Measurements from ENCODE around the gene RPS18.

RPS18 gene

DNA sequence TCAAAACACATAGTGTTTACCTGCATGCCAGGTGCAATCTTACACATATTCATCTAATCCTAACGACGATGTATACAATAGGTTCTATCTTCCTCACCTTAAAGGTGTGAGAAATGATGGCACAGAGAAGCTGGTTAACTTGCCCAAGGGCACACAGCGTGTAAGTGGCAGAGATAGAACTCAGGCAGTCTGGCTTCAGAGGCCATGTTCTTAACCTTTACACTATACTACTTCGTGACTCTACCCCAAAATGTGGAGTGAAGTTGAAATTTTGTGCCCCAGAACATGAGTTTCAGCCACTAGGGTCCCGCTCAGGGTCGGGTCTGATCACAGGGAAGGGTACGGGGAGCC lies 783 bp upstream of the RPS18 start:
- no peak overlapping the region for H2AK5ac ChIP-seq (ENCODE audit: low read depth, low read length)
- no peaks in the 10 kb centered on the region for H3K27me3 ChIP-seq (ENCODE audit: control insufficient read depth in 3 of 3, insufficient read depth in 3 of 3, low read depth in 1 of 3, low read length in 3 of 3)
- no peak overlapping the region for H2BK12ac ChIP-seq (ENCODE audit: low read length)
- H3K4me2 ChIP-seq (ENCODE audit: insufficient read depth, low read length, poor library complexity, severe bottlenecking): peak overlapping the region; percentile 60
- no peak overlapping the region for H4K8ac ChIP-seq (ENCODE audit: low read depth, low read length)
- no peak for DNase-seq (ENCODE audit: low spot score)
- peak overlapping the region; percentile 91 for H3K9ac ChIP-seq (ENCODE audit: low read depth, low read length, poor library complexity)
- H3K18ac ChIP-seq (ENCODE audit: low read length): peak overlapping the region; percentile 98
- H3K23ac ChIP-seq (ENCODE audit: low read depth, low read length, poor library complexity): peak overlapping the region; percentile 89
- no peak overlapping the region for H2BK15ac ChIP-seq (ENCODE audit: low read length)
- H2BK5ac ChIP-seq (ENCODE audit: low read length): no peak overlapping the region
- H3K14ac ChIP-seq (ENCODE audit: low read length): no peak overlapping the region
- H2AFZ ChIP-seq (ENCODE audit: low read length): peak overlapping the region; percentile 97
- H3K27ac ChIP-seq (replicated peaks; ENCODE audit: low read length): peak overlapping the region; percentile 63
- no CpG with 5 or more reads among the region's 7 CpGs for WGBS, 2 donors (ENCODE audit: extremely low coverage in 2 of 2, insufficient read length in 2 of 2, insufficient replicate concordance in 1 of 2)
- peaks cover 16 to 23% of the 10 kb centered on the region in 2 donors for H3K4me1 ChIP-seq (ENCODE audit: control insufficient read depth in 2 of 2, insufficient read depth in 1 of 2, low read depth in 1 of 2, low read length in 2 of 2)
- H3K9me3 ChIP-seq (replicated peaks in 1 of 2; ENCODE audit: control insufficient read depth in 2 of 2, insufficient read depth in 1 of 2, low read depth in 1 of 2, low read length in 2 of 2): no peaks in the 10 kb centered on the region
- no peak overlapping the region for H4K91ac ChIP-seq (ENCODE audit: low read depth, low read length, poor library complexity)
- no peak overlapping the region for H2BK120ac ChIP-seq (ENCODE audit: low read depth, low read length)
- peaks cover 8% of the 10 kb centered on the region for H3K79me1 ChIP-seq (ENCODE audit: low read depth, low read length)
- peak overlapping the region; percentile 83 to 94 for H3K4me3 ChIP-seq (ENCODE audit: low read length in 2 of 2)
- peaks cover 42 to 80% of the 10 kb centered on the region in 2 donors for H3K36me3 ChIP-seq (replicated peaks in 1 of 2; ENCODE audit: control insufficient read depth in 2 of 2, insufficient read depth in 2 of 2, low read length in 2 of 2)
- H3K4ac ChIP-seq (ENCODE audit: low read length): no peak overlapping the region

DNA sequence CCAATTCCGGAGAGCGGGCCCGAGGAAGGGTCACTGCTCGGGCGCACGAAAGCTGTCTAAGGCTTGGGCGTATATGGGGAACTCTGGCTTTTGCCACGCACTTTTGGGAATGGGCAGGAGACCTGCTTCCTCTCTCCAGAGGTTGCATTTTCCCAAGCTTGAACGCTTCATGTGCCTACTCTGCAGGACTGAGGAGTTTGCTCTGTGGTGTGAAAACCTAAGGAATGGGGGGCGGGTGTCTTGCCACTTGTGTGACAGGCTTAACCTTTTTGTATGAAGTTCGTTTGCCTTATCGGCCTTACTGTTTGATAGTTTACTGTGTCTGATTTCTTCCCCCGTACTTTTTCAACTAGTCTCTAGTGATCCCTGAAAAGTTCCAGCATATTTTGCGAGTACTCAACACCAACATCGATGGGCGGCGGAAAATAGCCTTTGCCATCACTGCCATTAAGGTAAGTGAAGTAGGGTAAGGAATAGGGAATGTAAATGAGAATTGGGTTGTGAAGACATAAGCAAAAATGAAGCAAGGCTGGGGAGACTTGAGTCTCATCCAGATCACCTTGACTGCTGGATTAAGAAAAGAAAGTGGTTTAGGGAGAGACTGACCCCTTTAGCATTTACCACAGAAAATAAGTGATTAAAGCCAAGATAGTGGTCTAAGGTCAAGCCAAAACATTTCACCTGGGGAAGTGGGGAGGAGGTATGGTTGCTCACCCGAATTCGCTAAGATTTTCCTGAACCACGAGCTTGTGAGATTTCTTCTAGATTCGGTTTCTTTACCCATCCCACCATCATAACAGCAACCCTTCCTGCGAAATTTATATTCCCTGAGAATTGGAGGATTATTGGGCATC lies 627 bp downstream of the RPS18 start:
- peaks cover 34 to 74% of the 10 kb centered on the region in 2 donors for H3K36me3 ChIP-seq (replicated peaks in 1 of 2; ENCODE audit: control insufficient read depth in 2 of 2, insufficient read depth in 2 of 2, low read length in 2 of 2)

DNA sequence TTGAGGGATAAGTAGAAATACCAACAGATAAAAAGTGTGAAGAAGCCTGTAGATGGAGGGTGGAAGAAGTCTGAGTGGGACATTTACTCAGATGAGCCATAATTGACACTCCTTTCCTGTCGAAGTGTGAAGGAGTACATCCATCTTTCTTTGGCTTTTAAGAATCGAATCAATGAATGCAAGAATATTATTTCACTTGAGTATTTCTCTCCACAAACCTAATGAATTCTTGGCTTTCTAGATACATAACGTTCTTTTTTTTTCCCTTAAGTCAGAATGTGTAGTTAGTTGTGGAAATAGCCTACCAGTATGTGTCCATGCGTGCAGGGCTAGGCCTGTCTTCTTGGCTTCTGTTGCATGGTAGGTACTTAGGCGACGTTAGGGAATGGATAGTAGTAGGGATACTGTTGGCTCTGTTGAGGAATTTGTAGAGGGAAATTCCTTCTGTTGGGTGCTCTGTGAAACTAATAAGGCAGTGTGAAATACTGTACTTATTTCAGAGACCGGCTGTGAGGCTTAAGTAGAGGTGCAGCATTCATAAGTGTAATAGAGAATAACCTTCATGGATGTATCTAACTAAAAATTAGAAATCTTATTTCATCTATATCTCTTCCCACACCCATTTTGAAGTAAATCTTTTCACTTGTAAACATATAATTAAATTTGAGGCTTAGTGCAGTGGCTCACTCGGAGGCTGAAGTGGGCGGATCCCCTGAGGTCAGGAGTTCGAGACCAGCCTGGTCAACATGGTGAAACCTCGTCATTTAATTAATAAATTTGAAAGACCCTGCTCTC lies 1.5 kb downstream of the RPS18 start:
- no CpG with 5 or more reads among the region's 11 CpGs for WGBS, 2 donors (ENCODE audit: extremely low coverage in 2 of 2, insufficient read length in 2 of 2, insufficient replicate concordance in 1 of 2)
- no peak overlapping the region for H3K4ac ChIP-seq (ENCODE audit: low read length)
- no peak overlapping the region for H3K14ac ChIP-seq (ENCODE audit: low read length)
- H3K27me3 ChIP-seq (ENCODE audit: control insufficient read depth in 3 of 3, insufficient read depth in 3 of 3, low read depth in 1 of 3, low read length in 3 of 3): no peaks in the 10 kb centered on the region
- no peak overlapping the region for H3K18ac ChIP-seq (ENCODE audit: low read length)
- no peak overlapping the region for H2BK12ac ChIP-seq (ENCODE audit: low read length)
- no peak overlapping the region for H3K9ac ChIP-seq (ENCODE audit: low read depth, low read length, poor library complexity)
- no peak overlapping the region for H3K23ac ChIP-seq (ENCODE audit: low read depth, low read length, poor library complexity)
- H2AFZ ChIP-seq (ENCODE audit: low read length): no peak overlapping the region
- no peak overlapping the region for H2AK5ac ChIP-seq (ENCODE audit: low read depth, low read length)
- peak overlapping the region in 1 of 2 donors; percentile 94 for H3K4me3 ChIP-seq (ENCODE audit: low read length in 2 of 2)
- H3K4me1 ChIP-seq (ENCODE audit: control insufficient read depth in 2 of 2, insufficient read depth in 1 of 2, low read depth in 1 of 2, low read length in 2 of 2): peaks cover 21 to 27% of the 10 kb centered on the region in 2 donors
- H3K9me3 ChIP-seq (replicated peaks in 1 of 2; ENCODE audit: control insufficient read depth in 2 of 2, insufficient read depth in 1 of 2, low read depth in 1 of 2, low read length in 2 of 2): no peaks in the 10 kb centered on the region
- peak overlapping the region; percentile 67 for H3K4me2 ChIP-seq (ENCODE audit: insufficient read depth, low read length, poor library complexity, severe bottlenecking)
- no peak overlapping the region for H2BK5ac ChIP-seq (ENCODE audit: low read length)
- H3K27ac ChIP-seq (replicated peaks; ENCODE audit: low read length): no peak overlapping the region
- H3K36me3 ChIP-seq (replicated peaks in 1 of 2; ENCODE audit: control insufficient read depth in 2 of 2, insufficient read depth in 2 of 2, low read length in 2 of 2): peaks cover 31 to 69% of the 10 kb centered on the region in 2 donors
- DNase-seq (ENCODE audit: low spot score): no peak
- H4K91ac ChIP-seq (ENCODE audit: low read depth, low read length, poor library complexity): no peak overlapping the region
- no peak overlapping the region for H2BK120ac ChIP-seq (ENCODE audit: low read depth, low read length)
- H4K8ac ChIP-seq (ENCODE audit: low read depth, low read length): no peak overlapping the region
- no peak overlapping the region for H2BK15ac ChIP-seq (ENCODE audit: low read length)
- H3K79me1 ChIP-seq (ENCODE audit: low read depth, low read length): peaks cover 8% of the 10 kb centered on the region

More for the DNA sequence above, 627 bp downstream of the RPS18 start:
- Histone ChIP-seq H3K18ac (ENCODE audit: low read length) (peak overlapping the region; percentile 90), H3K4ac (ENCODE audit: low read length) (no peak overlapping the region), H3K79me1 (ENCODE audit: low read depth, low read length) (peaks cover 8% of the 10 kb centered on the region), H2AK5ac (ENCODE audit: low read depth, low read length) (peak overlapping the region; percentile 70), H2AFZ (ENCODE audit: low read length) (peak overlapping the region; percentile 78), H3K4me1 (ENCODE audit: control insufficient read depth in 2 of 2, insufficient read depth in 1 of 2, low read depth in 1 of 2, low read length in 2 of 2) (peaks cover 18 to 25% of the 10 kb centered on the region in 2 donors), H3K4me3 (ENCODE audit: low read length in 2 of 2) (peak overlapping the region; percentile 92 to 94), H3K23ac (ENCODE audit: low read depth, low read length, poor library complexity) (peak overlapping the region; percentile 86), H4K8ac (ENCODE audit: low read depth, low read length) (no peak overlapping the region), H3K4me2 (ENCODE audit: insufficient read depth, low read length, poor library complexity, severe bottlenecking) (peak overlapping the region; percentile 67), H2BK120ac (ENCODE audit: low read depth, low read length) (no peak overlapping the region), H3K9ac (ENCODE audit: low read depth, low read length, poor library complexity) (peak overlapping the region; percentile 86), H3K14ac (ENCODE audit: low read length) (no peak overlapping the region), H2BK15ac (ENCODE audit: low read length) (no peak overlapping the region), H3K27ac (replicated peaks; ENCODE audit: low read length) (peak overlapping the region; percentile 79), H4K91ac (ENCODE audit: low read depth, low read length, poor library complexity) (no peak overlapping the region), H2BK12ac (ENCODE audit: low read length) (no peak overlapping the region), H3K9me3 (replicated peaks in 1 of 2; ENCODE audit: control insufficient read depth in 2 of 2, insufficient read depth in 1 of 2, low read depth in 1 of 2, low read length in 2 of 2) (no peaks in the 10 kb centered on the region), H2BK5ac (ENCODE audit: low read length) (no peak overlapping the region), H3K27me3 (ENCODE audit: control insufficient read depth in 3 of 3, insufficient read depth in 3 of 3, low read depth in 1 of 3, low read length in 3 of 3) (no peaks in the 10 kb centered on the region)
- no CpG with 5 or more reads among the region's 22 CpGs for WGBS, 2 donors (ENCODE audit: extremely low coverage in 2 of 2, insufficient read length in 2 of 2, insufficient replicate concordance in 1 of 2)
- no peak for DNase-seq (ENCODE audit: low spot score)
